HepG2 (cell line): Measurements from ENCODE around the gene ZNF581. TPM values are rescaled to one million over a fixed set of nuclear protein-coding genes. Genes with fewer than 3 reads are reported as not detected.

ENCODE experiments used
- AGO1 ChIP-seq: fragments of 200-400 bp; formaldehyde crosslinking; IDR thresholded peaks from 2 replicates; pipeline ENCODE4 v1.6.1; 2017; ENCODE audit warnings: mild to moderate bottlenecking, low read depth, low read length, moderate library complexity; ENCODE audit not compliant: poor library complexity, severe bottlenecking
- CCAR2 ChIP-seq: fragments of 200-400 bp; formaldehyde crosslinking; optimal IDR thresholded peaks from 2 replicates; pipeline ENCODE3; 2018; ENCODE audit warnings: low read depth, mild to moderate bottlenecking, low read length, moderate library complexity
- E2F1 ChIP-seq: sonication (generic); formaldehyde crosslinking; IDR thresholded peaks from 2 replicates; pipeline ENCODE4 v1.5.0; 2020; ENCODE audit warnings: missing genetic modification reagents
- HNRNPH1 ChIP-seq: fragments of 200-400 bp; formaldehyde crosslinking; optimal IDR thresholded peaks from 2 replicates; pipeline ENCODE3; 2017; ENCODE audit warnings: mild to moderate bottlenecking, low read depth, low read length
- KMT2B ChIP-seq: IDR thresholded peaks from 2 replicates; pipeline ENCODE4 v1.6.1; 2016; ENCODE audit warnings: missing genetic modification reagents, missing compliant biosample characterization
- MAFG ChIP-seq: sonication (generic); formaldehyde crosslinking; IDR thresholded peaks from 2 replicates; pipeline ENCODE4 v1.5.1; 2020; ENCODE audit warnings: mild to moderate bottlenecking, missing genetic modification reagents
- MED13 ChIP-seq: sonication (generic); formaldehyde crosslinking; IDR thresholded peaks from 2 replicates; pipeline ENCODE4 v1.5.0; 2020; ENCODE audit warnings: missing genetic modification reagents
- PRPF4 ChIP-seq: fragments of 200-400 bp; formaldehyde crosslinking; IDR thresholded peaks from 2 replicates; pipeline ENCODE4 v1.6.1; 2016; ENCODE audit warnings: low read length, low read depth; ENCODE audit not compliant: poor library complexity, severe bottlenecking
- RAD21 ChIP-seq: fragments of 450-650 bp; formaldehyde crosslinking; IDR thresholded peaks from 2 replicates; pipeline ENCODE4 v1.5.0; 2020; ENCODE audit warnings: mild to moderate bottlenecking
- SNAPC2 ChIP-seq: sonication (generic); formaldehyde crosslinking; IDR thresholded peaks from 2 replicates; pipeline ENCODE4 v1.8.1; 2022; ENCODE audit warnings: mild to moderate bottlenecking, missing genetic modification reagents
- SPEN ChIP-seq: sonication (generic); formaldehyde crosslinking; IDR thresholded peaks from 2 replicates; pipeline ENCODE4 v1.5.1; 2020; ENCODE audit warnings: low read depth, mild to moderate bottlenecking, missing genetic modification reagents
- ZBTB21 ChIP-seq: sonication (generic); formaldehyde crosslinking; IDR thresholded peaks from 2 replicates; pipeline ENCODE4 v1.4.0; 2020; ENCODE audit warnings: missing genetic modification reagents
- ZBTB39 ChIP-seq: sonication (generic); formaldehyde crosslinking; IDR thresholded peaks from 2 replicates; pipeline ENCODE4 v1.5.0; 2020; ENCODE audit warnings: missing genetic modification reagents
- ZNF703 ChIP-seq: sonication (generic); formaldehyde crosslinking; IDR thresholded peaks from 2 replicates; pipeline ENCODE4 v1.5.1; 2020; ENCODE audit warnings: missing genetic modification reagents, mild to moderate bottlenecking, moderate library complexity, borderline replicate concordance
- ZNF75D ChIP-seq: sonication (generic); formaldehyde crosslinking; IDR thresholded peaks from 2 replicates; pipeline ENCODE4 v1.8.1; 2023; ENCODE audit warnings: missing genetic modification reagents, mild to moderate bottlenecking, borderline replicate concordance
- polyA plus RNA-seq, 8 experiments: library from polyadenylated mRNA; depleted of rRNA in 3 of 8; stranded (reverse) in 7 of 8; unstranded in 1 of 8; fragments of >200 nt; fragmentation: Illumina TruSeq in 4 of 8; extraction: Trizol in 4 of 8; gene quantifications; 2 replicates each; pipeline versions ENCODE4 v1.2.1 to v1.2.3, GENCODE V29; 2011 to 2016; ENCODE audit warnings: low read depth in 4 of 8, missing spikeins in 1 of 8, mixed read lengths in 1 of 8; ENCODE audit not compliant: insufficient read depth in 1 of 8
- total RNA-seq, 5 experiments: library from RNA; depleted of rRNA; stranded (reverse); fragments of >200 nt; fragmentation: Illumina TruSeq; extraction: Trizol; gene quantifications; 2 replicates each; pipeline ENCODE4 v1.2.3, GENCODE V29; 2016; ENCODE audit warnings: low read depth in 1 of 5
- TF ChIP-seq, protein P1 (sequence below): sonication (generic); formaldehyde crosslinking; IDR thresholded peaks from 2 replicates; pipeline ENCODE4 v1.4.0; 2020; ENCODE audit warnings: mild to moderate bottlenecking, missing genetic modification reagents, borderline replicate concordance
- TF ChIP-seq, protein P2 (sequence below): sonication (generic); formaldehyde crosslinking; IDR thresholded peaks from 2 replicates; pipeline ENCODE4 v1.5.1; 2020; ENCODE audit warnings: mild to moderate bottlenecking, moderate library complexity, missing genetic modification reagents

Gene ZNF581
- total and polyA plus RNA-seq, 2 of the 13 experiments (the other 11 are each of a cell fraction or from before 2014, with no cell fraction given) = 19.6 to 49.5 TPM

DNA sequence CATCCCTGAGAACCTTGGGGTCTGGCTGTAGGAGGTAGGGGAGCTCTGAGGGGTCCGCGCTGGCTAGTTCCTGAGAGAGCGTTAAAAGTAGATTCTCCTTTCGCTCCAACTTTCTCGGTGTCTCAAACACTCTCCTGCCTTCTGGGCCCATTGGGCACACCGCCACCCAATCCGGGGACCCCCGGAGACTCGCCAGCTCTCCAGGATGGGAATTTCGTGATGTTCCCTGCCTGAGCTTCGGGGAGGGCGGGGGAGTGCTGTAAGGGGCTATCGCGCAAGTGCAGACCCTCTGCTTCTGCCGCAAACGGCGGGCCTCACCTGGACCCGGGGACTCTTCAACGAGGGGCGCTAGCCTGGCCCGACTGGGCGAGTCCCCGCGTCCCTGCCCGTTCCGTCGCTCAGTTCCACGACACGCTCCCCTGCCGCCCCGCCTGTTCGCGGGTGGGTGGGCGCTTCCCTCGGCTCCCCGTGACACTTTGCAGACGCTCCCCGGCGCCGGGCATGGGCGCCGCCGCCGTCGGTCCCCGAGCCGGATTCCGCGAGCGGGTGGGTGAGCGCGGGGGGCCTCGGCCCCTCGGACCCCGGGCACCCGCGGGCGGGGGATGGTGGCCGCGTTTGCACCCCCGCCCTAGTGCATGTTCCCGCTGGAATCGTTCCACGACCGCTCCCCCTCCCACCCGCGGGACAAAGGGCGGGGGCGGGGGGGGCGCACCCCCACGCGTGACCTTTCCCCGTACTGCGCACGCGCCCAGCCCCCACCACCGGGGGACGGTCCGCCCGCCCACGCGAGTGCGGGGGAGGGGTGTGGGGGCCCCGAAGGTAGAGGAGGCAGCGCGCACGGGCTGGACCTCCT is 4.5 kb downstream of the ZNF581 start, which contains the start of gene CCDC106 (continued):
- TF ChIP-seq ZBTB39 (CRISPR knock-in tag) = no peak
- no peak for TF ChIP-seq ZNF703 (CRISPR knock-in tag)
- TF ChIP-seq, protein P1, sequence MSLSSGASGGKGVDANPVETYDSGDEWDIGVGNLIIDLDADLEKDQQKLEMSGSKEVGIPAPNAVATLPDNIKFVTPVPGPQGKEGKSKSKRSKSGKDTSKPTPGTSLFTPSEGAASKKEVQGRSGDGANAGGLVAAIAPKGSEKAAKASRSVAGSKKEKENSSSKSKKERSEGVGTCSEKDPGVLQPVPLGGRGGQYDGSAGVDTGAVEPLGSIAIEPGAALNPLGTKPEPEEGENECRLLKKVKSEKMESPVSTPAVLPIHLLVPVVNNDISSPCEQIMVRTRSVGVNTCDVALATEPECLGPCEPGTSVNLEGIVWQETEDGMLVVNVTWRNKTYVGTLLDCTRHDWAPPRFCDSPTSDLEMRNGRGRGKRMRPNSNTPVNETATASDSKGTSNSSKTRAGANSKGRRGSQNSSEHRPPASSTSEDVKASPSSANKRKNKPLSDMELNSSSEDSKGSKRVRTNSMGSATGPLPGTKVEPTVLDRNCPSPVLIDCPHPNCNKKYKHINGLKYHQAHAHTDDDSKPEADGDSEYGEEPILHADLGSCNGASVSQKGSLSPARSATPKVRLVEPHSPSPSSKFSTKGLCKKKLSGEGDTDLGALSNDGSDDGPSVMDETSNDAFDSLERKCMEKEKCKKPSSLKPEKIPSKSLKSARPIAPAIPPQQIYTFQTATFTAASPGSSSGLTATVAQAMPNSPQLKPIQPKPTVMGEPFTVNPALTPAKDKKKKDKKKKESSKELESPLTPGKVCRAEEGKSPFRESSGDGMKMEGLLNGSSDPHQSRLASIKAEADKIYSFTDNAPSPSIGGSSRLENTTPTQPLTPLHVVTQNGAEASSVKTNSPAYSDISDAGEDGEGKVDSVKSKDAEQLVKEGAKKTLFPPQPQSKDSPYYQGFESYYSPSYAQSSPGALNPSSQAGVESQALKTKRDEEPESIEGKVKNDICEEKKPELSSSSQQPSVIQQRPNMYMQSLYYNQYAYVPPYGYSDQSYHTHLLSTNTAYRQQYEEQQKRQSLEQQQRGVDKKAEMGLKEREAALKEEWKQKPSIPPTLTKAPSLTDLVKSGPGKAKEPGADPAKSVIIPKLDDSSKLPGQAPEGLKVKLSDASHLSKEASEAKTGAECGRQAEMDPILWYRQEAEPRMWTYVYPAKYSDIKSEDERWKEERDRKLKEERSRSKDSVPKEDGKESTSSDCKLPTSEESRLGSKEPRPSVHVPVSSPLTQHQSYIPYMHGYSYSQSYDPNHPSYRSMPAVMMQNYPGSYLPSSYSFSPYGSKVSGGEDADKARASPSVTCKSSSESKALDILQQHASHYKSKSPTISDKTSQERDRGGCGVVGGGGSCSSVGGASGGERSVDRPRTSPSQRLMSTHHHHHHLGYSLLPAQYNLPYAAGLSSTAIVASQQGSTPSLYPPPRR (CRISPR knock-in tag) = no peak; the same call in 1 of the 2 replicates
- peak; percentile 55; the same call in 1 of the 2 replicates for TF ChIP-seq RAD21
- TF ChIP-seq CCAR2 = no peak
- no peak for TF ChIP-seq ZNF75D (CRISPR knock-in tag)
- TF ChIP-seq MAFG (CRISPR knock-in tag) = no peak
- 0 out of 2 replicates have a peak, but pooled peaks have one; percentile 36 for TF ChIP-seq KMT2B (CRISPR knock-in tag)
- TF ChIP-seq HNRNPH1 = no peak
- no peak for TF ChIP-seq E2F1 (CRISPR knock-in tag)
- peak; percentile 94 for TF ChIP-seq AGO1
- peak; percentile 79 for TF ChIP-seq SPEN (CRISPR knock-in tag)
- TF ChIP-seq, protein P2, sequence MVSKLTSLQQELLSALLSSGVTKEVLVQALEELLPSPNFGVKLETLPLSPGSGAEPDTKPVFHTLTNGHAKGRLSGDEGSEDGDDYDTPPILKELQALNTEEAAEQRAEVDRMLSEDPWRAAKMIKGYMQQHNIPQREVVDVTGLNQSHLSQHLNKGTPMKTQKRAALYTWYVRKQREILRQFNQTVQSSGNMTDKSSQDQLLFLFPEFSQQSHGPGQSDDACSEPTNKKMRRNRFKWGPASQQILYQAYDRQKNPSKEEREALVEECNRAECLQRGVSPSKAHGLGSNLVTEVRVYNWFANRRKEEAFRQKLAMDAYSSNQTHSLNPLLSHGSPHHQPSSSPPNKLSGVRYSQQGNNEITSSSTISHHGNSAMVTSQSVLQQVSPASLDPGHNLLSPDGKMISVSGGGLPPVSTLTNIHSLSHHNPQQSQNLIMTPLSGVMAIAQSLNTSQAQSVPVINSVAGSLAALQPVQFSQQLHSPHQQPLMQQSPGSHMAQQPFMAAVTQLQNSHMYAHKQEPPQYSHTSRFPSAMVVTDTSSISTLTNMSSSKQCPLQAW (CRISPR knock-in tag) = no peak
- TF ChIP-seq SNAPC2 (CRISPR knock-in tag) = no peak
- TF ChIP-seq MED13 (CRISPR knock-in tag) = peak; percentile 61; the same call in 1 of the 2 replicates
- TF ChIP-seq ZBTB21 (CRISPR knock-in tag) = no peak
- no peak for TF ChIP-seq PRPF4
